Activated CD4-positive, alpha-beta T cell treated with anti-CD3 and anti-CD28 coated beads for 1 hour (primary cell): ENCODE measurements around the gene LRRC41.
"Not testable (repeated sequence)": the region's sequence is repeated elsewhere in the genome, so short reads cannot be mapped to it uniquely, and the experiment has no call there.

Experiments used
- DNase-seq: peaks from one replicate; pipeline ENCODE4 v3.0.0-alpha.2; 2020

The LRRC41 gene

GRCh38 chr1:46243831-46244230, 59.6 kb downstream of the LRRC41 start:
- DNase-seq: not testable (repeated sequence)

- DNase-seq: no peak
Measured at GRCh38 chr1:46242918-46243317, 60.5 kb downstream of the LRRC41 start.

GRCh38 chr1:46241733-46242132, 61.7 kb downstream of the LRRC41 start:
- DNase-seq: not testable (repeated sequence)

- DNase-seq: not testable (repeated sequence)
Measured at GRCh38 chr1:46238865-46239264, 64.6 kb downstream of the LRRC41 start.

GRCh38 chr1:46236882-46237281, 66.5 kb downstream of the LRRC41 start:
- DNase-seq: no peak

- DNase-seq: not testable (repeated sequence)
Measured at GRCh38 chr1:46231231-46231630, 72.2 kb downstream of the LRRC41 start.
